Head of caudate nucleus (tissue), 42 donors: ENCODE measurements around the gene SLC28A2.
"Not testable (repeated sequence)": the region's sequence is repeated elsewhere in the genome, so short reads cannot be mapped to it uniquely, and the experiment has no call there.

Source experiments
- DNase-seq, 42 donors: peaks; one replicate each; pipeline versions ENCODE4 v3.0.0 to v3.0.0-alpha.2; 2020 to 2021; ENCODE audit warnings: mixed read lengths in 7 of 42
- intact Hi-C: fragments of 100-400 bp; cut with DNase I; formaldehyde crosslinking; loops from one replicate; pipeline ENCODE4 v1.15.0; 2022

SLC28A2 gene

DNA sequence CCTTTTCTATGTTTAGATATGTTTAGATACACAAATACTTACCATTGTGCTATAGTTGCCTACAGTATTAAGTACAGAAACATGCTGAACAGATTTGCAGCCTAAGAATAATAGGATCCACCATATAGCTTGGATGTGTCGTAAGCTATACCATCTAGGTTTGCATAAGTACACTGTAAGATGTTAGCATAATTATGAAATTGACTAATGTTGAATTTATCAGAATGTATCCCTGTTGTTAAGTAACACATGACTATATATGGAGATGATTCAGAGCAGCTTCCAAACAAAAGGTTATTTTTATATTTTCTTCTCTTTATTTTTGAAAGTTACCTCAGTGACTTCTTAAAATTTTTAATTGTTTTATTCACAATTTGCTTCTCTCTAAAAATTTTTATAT, 2.4 kb downstream of the SLC28A2 start:
- no peak for DNase-seq
- intact Hi-C loops, result no loop called here

GRCh38 chr15:45254824-45255223, 2.8 kb downstream of the SLC28A2 start:
- DNase-seq, intact Hi-C loops: not testable (repeated sequence)

- no peak for DNase-seq
- intact Hi-C loops, result no loop called here
Observed at GRCh38 chr15:45259796-45260195, 7.8 kb downstream of the SLC28A2 start.

DNA sequence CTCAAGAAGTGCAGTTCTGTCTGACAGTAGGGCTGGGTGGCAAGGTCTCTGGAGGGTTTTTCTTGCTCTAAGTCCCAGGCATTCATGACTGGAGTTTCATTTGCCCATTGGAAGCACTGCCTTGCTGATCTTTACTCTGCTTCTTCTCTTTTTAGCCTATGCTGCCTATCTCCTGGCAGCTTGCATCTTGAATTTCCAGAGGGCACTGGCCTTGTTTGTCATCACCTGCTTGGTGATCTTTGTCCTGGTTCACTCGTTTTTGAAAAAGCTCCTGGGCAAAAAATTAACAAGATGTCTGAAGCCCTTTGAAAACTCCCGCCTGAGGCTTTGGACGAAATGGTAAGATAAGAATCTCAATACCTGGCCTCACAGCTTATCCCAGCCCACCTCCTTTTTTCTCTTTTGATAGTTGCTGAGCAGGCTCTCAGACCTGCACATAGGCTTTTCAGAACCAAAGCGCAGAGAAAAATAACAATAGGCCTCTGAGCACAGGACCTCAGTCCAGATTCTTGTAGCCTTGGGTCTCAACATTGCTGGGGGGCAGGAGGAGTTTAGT, 10.9 kb downstream of the SLC28A2 start:
- DNase-seq, result no peak
- intact Hi-C loops, result no loop called here

GRCh38 chr15:45263854-45264253, 11.8 kb downstream of the SLC28A2 start:
- intact Hi-C loops, result no loop called here
- no peak for DNase-seq

GRCh38 chr15:45265506-45265905, 13.5 kb downstream of the SLC28A2 start:
- intact Hi-C loops, result no loop called here
- no peak for DNase-seq

GRCh38 chr15:45268135-45268534, 16.1 kb downstream of the SLC28A2 start:
- DNase-seq, result no peak
- intact Hi-C loops, result no loop called here

- intact Hi-C loops, result no loop called here
- DNase-seq, result no peak
Observed at GRCh38 chr15:45274636-45275380, 22.8 kb downstream of the SLC28A2 start.

DNA sequence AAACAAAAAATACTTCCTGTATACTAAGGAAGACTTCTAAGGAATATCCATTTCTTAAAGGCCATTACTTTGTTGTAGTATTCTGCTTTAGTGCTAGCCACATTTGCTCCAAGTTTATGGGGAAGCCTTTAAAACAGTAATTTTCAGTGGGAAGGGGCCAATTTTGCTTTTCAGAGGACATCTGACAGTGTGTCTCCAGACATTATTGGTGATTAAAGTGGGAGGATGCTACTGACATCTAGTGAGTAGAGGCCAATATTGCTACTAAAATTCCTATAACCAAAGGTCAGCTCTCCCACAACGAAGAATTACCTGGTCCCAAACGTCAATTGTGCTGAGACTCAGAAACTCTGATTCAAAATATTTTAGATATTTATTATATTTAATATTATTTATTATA, 24.8 kb downstream of the SLC28A2 start:
- DNase-seq, result peak in 5 of 42 donors; percentile 2 to 50 (median 23)
- intact Hi-C loops, result no loop called here

- intact Hi-C loops, result loop anchor here (2.0 kb wide), 1 partner anchor 28 kb away; no protein-coding TSS in a partner anchor
- DNase-seq, result peak; percentile 96 to 100 (median 99)
Observed at GRCh38 chr15:45279024-45279698, 27.1 kb downstream of the SLC28A2 start.

- no peak for DNase-seq
- intact Hi-C loops, result no loop called here
Observed at GRCh38 chr15:45285413-45285812, 33.4 kb downstream of the SLC28A2 start.

DNA sequence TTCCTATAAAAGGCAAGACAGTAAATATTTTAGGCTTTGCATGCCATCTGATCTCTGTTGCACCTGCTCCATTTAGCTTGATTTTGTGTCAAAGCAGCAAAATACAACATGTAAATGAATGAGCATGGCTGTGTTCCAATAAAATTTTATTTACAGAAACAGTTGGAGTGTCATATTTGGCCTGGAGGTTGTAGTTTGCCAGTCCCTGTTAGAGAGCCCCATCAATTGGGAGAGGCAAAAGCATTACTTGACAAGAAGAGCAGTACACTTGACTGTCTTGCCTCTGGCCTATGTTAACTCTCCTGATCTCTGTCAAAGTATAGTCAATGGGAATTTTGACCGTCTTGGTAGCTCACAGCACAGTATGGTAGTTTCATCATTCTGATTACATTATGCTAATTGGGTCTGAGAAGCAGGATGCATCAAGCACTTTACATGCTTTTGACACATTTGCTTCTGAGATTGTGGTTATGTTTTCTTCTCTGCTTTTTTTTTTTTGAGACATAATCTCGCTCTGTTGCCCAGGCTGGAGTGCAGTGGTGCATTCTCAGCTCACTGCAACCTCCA, 35.4 kb downstream of the SLC28A2 start:
- intact Hi-C loops, result no loop called here
- DNase-seq, result no peak

DNA sequence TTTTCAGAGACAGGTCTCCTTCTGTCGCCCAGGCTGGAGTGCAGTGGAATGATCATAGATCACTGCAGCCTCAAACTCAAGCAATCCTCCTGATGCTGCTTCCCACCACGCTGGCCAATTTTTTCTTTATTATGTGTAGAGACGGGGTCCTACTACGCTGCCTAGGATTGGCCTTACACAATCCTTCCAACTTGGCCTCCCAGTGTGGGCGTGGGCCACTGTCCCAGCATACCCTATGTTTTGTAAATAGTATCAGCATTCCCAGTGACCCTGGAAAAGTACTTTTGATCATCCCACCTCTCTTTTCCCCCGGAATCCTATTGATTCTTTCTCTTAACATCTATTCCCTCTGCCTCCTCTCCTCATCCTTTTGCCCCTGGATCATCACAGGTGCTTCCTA, 36.9 kb downstream of the SLC28A2 start:
- no peak for DNase-seq
- intact Hi-C loops, result no loop called here

DNA sequence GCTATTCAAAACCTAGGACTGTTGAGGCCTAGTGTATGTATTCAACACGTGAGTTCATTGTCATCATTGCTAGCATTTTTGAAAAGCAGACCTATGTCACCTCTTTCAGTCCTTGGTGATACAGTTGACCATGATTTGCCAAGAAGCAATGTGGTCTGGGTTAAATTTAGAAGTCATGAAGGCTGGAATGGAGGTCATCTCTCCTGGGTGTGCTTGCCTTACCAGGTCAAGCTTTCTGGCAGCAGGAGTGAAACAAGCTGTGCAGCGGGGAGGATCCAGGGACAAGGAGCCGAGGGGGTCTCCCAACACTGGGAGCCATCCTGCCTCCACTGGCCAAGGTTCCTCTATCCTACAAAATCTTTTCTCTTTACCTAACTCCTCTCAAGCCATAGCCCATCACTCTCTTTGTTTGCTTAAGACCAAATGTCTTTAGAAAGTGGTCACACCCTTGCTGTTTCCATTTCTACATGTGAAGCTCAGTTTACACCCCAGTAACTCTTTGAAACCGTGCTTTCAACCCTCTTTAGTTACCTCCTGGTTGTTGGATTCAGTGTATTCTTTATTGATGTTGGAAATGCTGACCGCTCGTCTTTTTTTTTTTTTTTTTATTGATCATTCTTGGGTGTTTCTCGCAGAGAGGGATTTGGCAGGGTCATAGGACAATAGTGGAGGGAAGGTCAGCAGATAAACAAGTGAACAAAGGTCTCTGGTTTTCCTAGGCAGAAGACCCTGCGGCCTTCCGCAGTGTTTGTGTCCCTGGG, 40.0 kb downstream of the SLC28A2 start:
- intact Hi-C loops, result no loop called here
- DNase-seq, result no peak

DNA sequence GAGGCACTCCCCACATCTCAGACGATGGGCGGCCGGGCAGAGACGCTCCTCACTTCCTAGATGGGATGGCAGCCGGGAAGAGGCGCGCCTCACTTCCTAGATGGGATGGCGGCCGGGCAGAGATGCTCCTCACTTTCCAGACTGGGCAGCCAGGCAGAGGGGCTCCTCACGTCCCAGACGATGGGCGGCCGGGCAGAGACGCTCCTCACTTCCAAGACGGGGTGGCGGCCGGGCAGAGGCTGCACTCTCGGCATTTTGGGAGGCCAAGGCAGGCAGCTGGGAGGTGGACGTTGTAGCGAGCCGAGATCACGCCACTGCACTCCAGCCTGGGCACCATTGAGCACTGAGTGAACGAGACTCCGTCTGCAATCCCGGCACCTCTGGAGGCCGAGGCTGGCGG, 41.3 kb downstream of the SLC28A2 start:
- intact Hi-C loops, DNase-seq: not testable (repeated sequence)

DNA sequence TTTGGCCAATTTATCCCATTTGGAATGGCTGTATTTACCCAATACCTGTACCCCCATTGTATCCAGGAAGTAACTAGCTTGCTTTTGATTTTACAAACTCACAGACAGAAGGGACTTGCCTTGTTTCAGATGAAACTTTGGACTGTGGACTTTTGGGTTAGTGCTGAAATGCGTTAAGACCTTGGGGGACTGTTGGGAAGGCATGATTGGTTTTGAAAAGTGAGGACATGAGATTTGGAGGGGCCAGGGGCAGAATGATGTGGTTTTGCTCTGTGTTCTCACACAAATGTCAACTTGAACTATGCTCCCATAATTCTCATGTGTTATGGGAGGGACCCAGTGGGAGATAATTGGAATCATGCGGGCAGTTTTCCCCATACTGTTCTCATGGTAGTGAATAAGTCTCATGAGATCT, 46.9 kb downstream of the SLC28A2 start:
- intact Hi-C loops, DNase-seq: not testable (repeated sequence)

DNA sequence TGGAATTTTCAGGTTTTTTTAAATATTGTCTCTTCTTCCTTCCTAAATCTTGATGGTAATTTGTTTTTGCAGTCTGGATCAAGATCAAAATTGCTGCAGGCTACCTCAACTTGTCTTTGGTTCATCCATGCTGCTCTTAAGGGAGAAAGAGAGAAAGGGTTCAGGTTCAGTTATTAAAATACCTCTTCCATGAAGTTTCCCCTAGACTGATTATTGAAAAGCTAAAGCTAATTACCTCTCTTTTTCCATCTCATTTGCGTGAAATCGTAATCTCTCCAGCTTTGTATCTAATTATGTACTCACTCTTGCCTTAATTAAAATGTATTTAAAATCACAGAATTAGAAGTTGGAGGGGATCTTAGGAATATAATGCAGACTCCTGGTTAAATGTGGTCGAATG, 52.7 kb downstream of the SLC28A2 start:
- intact Hi-C loops, result loop anchor here (5.0 kb wide), 1 partner anchor 93 kb away; no protein-coding TSS in a partner anchor
- no peak for DNase-seq

- intact Hi-C loops, result loop anchor here (2.0 to 5.0 kb wide), 2 partner anchors 27 to 91 kb away; no protein-coding TSS in a partner anchor
- no peak for DNase-seq
Observed at GRCh38 chr15:45306105-45306504, 54.1 kb downstream of the SLC28A2 start.
